Activated naive CD4-positive, alpha-beta T cell treated with anti-CD3 and anti-CD28 coated beads, Interleukin-2, amount 50 U/mL, for 24 hours (primary cell): ENCODE measurements around the gene PUS1.
"Not testable (repeated sequence)": the region's sequence is repeated elsewhere in the genome, so short reads cannot be mapped to it uniquely, and the experiment has no call there.

ENCODE experiments used
- H3K27ac Mint-ChIP-seq: one replicate; pipeline ENCODE4 v1.8.0; 2021; ENCODE audit warnings: mild to moderate bottlenecking, mixed read lengths
- H3K27me3 Mint-ChIP-seq: one replicate; pipeline ENCODE4 v1.8.0; 2021; ENCODE audit warnings: mixed read lengths
- H3K36me3 Mint-ChIP-seq: one replicate; pipeline ENCODE4 v1.8.0; 2021; ENCODE audit warnings: mixed read lengths
- H3K4me1 Mint-ChIP-seq: one replicate; pipeline ENCODE4 v1.8.0; 2021; ENCODE audit warnings: mixed read lengths
- H3K4me3 Mint-ChIP-seq: one replicate; pipeline ENCODE4 v1.8.0; 2021; ENCODE audit warnings: mild to moderate bottlenecking, mixed read lengths
- H3K9me3 Mint-ChIP-seq: one replicate; pipeline ENCODE4 v1.8.0; 2021; ENCODE audit warnings: mixed read lengths

The PUS1 gene

GRCh38 chr12:131953810-131954209, 24.7 kb downstream of the PUS1 start:
- H3K4me1 Mint-ChIP-seq: peaks cover 59% of the 10 kb centered on the region
- H3K4me3 Mint-ChIP-seq, H3K9me3 Mint-ChIP-seq: not testable (repeated sequence)

GRCh38 chr12:131954460-131954859, 25.4 kb downstream of the PUS1 start:
- H3K36me3 Mint-ChIP-seq, H3K27ac Mint-ChIP-seq, H3K4me3 Mint-ChIP-seq, H3K27me3 Mint-ChIP-seq, H3K9me3 Mint-ChIP-seq: not testable (repeated sequence)
- peaks cover 61% of the 10 kb centered on the region for H3K4me1 Mint-ChIP-seq

More at GRCh38 chr12:131953810-131954209, 24.7 kb downstream of the PUS1 start:
- H3K27me3 Mint-ChIP-seq, H3K27ac Mint-ChIP-seq, H3K36me3 Mint-ChIP-seq: not testable (repeated sequence)

GRCh38 chr12:131959116-131959515, 30.0 kb downstream of the PUS1 start:
- Mint-ChIP-seq H3K9me3 (no peaks in the 10 kb centered on the region), H3K27me3 (no peaks in the 10 kb centered on the region), H3K36me3 (peaks cover 2% of the 10 kb centered on the region), H3K4me3 (no peak overlapping the region), H3K4me1 (peaks cover 67% of the 10 kb centered on the region), H3K27ac (no peak overlapping the region)

- Mint-ChIP-seq H3K4me1 (peaks cover 69% of the 10 kb centered on the region), H3K27ac (peak overlapping the region; percentile 51), H3K9me3 (no peaks in the 10 kb centered on the region), H3K27me3 (no peaks in the 10 kb centered on the region), H3K36me3 (peaks cover 2% of the 10 kb centered on the region), H3K4me3 (no peak overlapping the region)
These were observed 30.8 kb downstream of the PUS1 start for GRCh38 chr12:131959641-131960589.

- H3K4me3 Mint-ChIP-seq, H3K36me3 Mint-ChIP-seq, H3K9me3 Mint-ChIP-seq, H3K27ac Mint-ChIP-seq, H3K27me3 Mint-ChIP-seq: not testable (repeated sequence)
- peaks cover 71% of the 10 kb centered on the region for H3K4me1 Mint-ChIP-seq
These were observed 31.7 kb downstream of the PUS1 start for GRCh38 chr12:131960590-131961325.

- not testable (repeated sequence) for H3K9me3 Mint-ChIP-seq, H3K36me3 Mint-ChIP-seq, H3K4me3 Mint-ChIP-seq, H3K27ac Mint-ChIP-seq, H3K27me3 Mint-ChIP-seq
- H3K4me1 Mint-ChIP-seq: peaks cover 65% of the 10 kb centered on the region
These were observed 32.3 kb downstream of the PUS1 start for GRCh38 chr12:131961328-131961727.

GRCh38 chr12:131962069-131962468, 33.0 kb downstream of the PUS1 start:
- H3K36me3 Mint-ChIP-seq: peaks cover 2% of the 10 kb centered on the region
- no peak overlapping the region for H3K4me3 Mint-ChIP-seq
- H3K4me1 Mint-ChIP-seq: peaks cover 61% of the 10 kb centered on the region
- H3K27ac Mint-ChIP-seq: peak overlapping the region; percentile 82
- H3K9me3 Mint-ChIP-seq: no peaks in the 10 kb centered on the region
- H3K27me3 Mint-ChIP-seq: no peaks in the 10 kb centered on the region

GRCh38 chr12:131963381-131963780, 34.3 kb downstream of the PUS1 start:
- peaks cover 62% of the 10 kb centered on the region for H3K4me1 Mint-ChIP-seq
- H3K27ac Mint-ChIP-seq: peak overlapping the region; percentile 65
- no peaks in the 10 kb centered on the region for H3K9me3 Mint-ChIP-seq
- H3K4me3 Mint-ChIP-seq: peak overlapping the region; percentile 19
- peaks cover 4% of the 10 kb centered on the region for H3K36me3 Mint-ChIP-seq
- H3K27me3 Mint-ChIP-seq: no peaks in the 10 kb centered on the region

GRCh38 chr12:131965073-131965472, 36.0 kb downstream of the PUS1 start:
- H3K4me1 Mint-ChIP-seq: peaks cover 62% of the 10 kb centered on the region
- H3K27ac Mint-ChIP-seq: no peak overlapping the region
- no peaks in the 10 kb centered on the region for H3K9me3 Mint-ChIP-seq
- H3K27me3 Mint-ChIP-seq: no peaks in the 10 kb centered on the region
- no peak overlapping the region for H3K4me3 Mint-ChIP-seq
- H3K36me3 Mint-ChIP-seq: peaks cover 4% of the 10 kb centered on the region

GRCh38 chr12:131971226-131971625, 42.1 kb downstream of the PUS1 start:
- peaks cover 53% of the 10 kb centered on the region for H3K4me1 Mint-ChIP-seq
- H3K4me3 Mint-ChIP-seq: no peak overlapping the region
- H3K9me3 Mint-ChIP-seq: no peaks in the 10 kb centered on the region
- peaks cover 5% of the 10 kb centered on the region for H3K36me3 Mint-ChIP-seq
- no peak overlapping the region for H3K27ac Mint-ChIP-seq
- no peaks in the 10 kb centered on the region for H3K27me3 Mint-ChIP-seq

- Mint-ChIP-seq H3K27ac (no peak overlapping the region), H3K4me1 (peaks cover 39% of the 10 kb centered on the region), H3K36me3 (peaks cover 5% of the 10 kb centered on the region), H3K9me3 (no peaks in the 10 kb centered on the region), H3K27me3 (no peaks in the 10 kb centered on the region), H3K4me3 (no peak overlapping the region)
These were observed 46.2 kb downstream of the PUS1 start for GRCh38 chr12:131975228-131975627.

GRCh38 chr12:131979606-131980005, 50.5 kb downstream of the PUS1 start:
- Mint-ChIP-seq H3K27me3 (no peaks in the 10 kb centered on the region), H3K4me3 (no peak overlapping the region), H3K36me3 (peaks cover 10% of the 10 kb centered on the region), H3K4me1 (peaks cover 23% of the 10 kb centered on the region), H3K27ac (no peak overlapping the region), H3K9me3 (no peaks in the 10 kb centered on the region)

GRCh38 chr12:131980263-131980662, 51.2 kb downstream of the PUS1 start:
- no peaks in the 10 kb centered on the region for H3K27me3 Mint-ChIP-seq
- H3K4me1 Mint-ChIP-seq: peaks cover 21% of the 10 kb centered on the region
- H3K27ac Mint-ChIP-seq: no peak overlapping the region
- no peak overlapping the region for H3K4me3 Mint-ChIP-seq
- H3K9me3 Mint-ChIP-seq: no peaks in the 10 kb centered on the region
- H3K36me3 Mint-ChIP-seq: peaks cover 10% of the 10 kb centered on the region

GRCh38 chr12:131981388-131981787, 52.3 kb downstream of the PUS1 start:
- Mint-ChIP-seq H3K9me3 (no peaks in the 10 kb centered on the region), H3K27ac (no peak overlapping the region), H3K4me1 (peaks cover 13% of the 10 kb centered on the region), H3K4me3 (no peak overlapping the region), H3K36me3 (peaks cover 10% of the 10 kb centered on the region), H3K27me3 (no peaks in the 10 kb centered on the region)

- Mint-ChIP-seq H3K4me3 (no peak overlapping the region), H3K27me3 (no peaks in the 10 kb centered on the region), H3K36me3 (peaks cover 15% of the 10 kb centered on the region), H3K27ac (no peak overlapping the region), H3K4me1 (peaks cover 9% of the 10 kb centered on the region), H3K9me3 (no peaks in the 10 kb centered on the region)
These were observed 53.0 kb downstream of the PUS1 start for GRCh38 chr12:131982041-131982440.

GRCh38 chr12:131983026-131983425, 54.0 kb downstream of the PUS1 start:
- H3K27me3 Mint-ChIP-seq: no peaks in the 10 kb centered on the region
- no peaks in the 10 kb centered on the region for H3K9me3 Mint-ChIP-seq
- H3K27ac Mint-ChIP-seq: no peak overlapping the region
- peaks cover 3% of the 10 kb centered on the region for H3K4me1 Mint-ChIP-seq
- H3K36me3 Mint-ChIP-seq: peaks cover 19% of the 10 kb centered on the region
- H3K4me3 Mint-ChIP-seq: no peak overlapping the region
